ENCODE data around the gene EHHADH.

Gene EHHADH

GRCh38 chr3:185149591-185149990, 104.3 kb downstream of the EHHADH start:
- no peak for DNase-seq (ENCODE audit: low spot score)

GRCh38 chr3:185145511-185145910, 108.3 kb downstream of the EHHADH start:
- DNase-seq (ENCODE audit: low spot score): no peak

- no peak for DNase-seq (ENCODE audit: low spot score)
Measured at GRCh38 chr3:185144784-185145183, 109.1 kb downstream of the EHHADH start.

Small RNA genes lying within 50 kb of the gene (small RNA-seq; reads per million reads assigned to genes)
- 0 reads per million in 2 experiments for gene MIR5588
